ENCODE results near the gene CFAP46. TPM values are rescaled to one million over a fixed set of nuclear protein-coding genes. Genes with fewer than 3 reads are reported as not detected.

The CFAP46 gene
- total and polyA plus RNA-seq, 2 of the 8 experiments (the other 6 are each of a cell fraction or from before 2014, with no cell fraction given): 2.6 to 4.8 TPM

DNA sequence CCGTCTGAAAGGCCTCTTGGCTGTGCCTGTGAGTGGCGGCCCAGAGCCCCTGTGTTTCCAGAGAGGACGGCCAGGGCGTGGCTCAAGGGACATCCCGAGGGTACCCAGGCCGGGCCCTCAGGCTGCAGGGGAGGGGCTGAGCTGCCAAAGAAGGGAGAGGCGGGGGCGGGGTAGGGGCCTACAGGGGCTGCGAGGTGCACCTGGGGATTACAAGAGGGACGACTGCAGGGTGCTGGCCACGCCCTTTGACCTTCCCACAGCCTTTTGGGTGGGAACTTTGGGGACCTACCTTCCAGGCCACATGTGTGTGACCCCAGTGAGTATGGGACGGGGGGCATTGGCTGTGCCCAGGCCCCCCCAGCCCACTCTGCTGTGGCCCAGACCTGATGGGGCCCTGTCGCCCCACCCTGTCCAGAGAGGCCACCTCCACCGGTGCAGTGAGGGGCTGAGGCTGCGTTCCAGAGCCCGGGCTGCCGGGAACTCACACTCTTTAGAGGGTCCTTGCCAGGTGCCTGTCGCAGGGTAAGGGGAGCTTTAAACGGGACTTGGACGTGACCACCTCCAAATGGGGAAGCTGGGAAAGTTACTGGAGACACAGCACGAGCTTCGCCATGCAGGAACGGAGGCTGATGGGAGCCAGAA, 137.5 kb downstream of the CFAP46 start:
- Histone ChIP-seq H3K4me1 (replicated peaks in 1 of 4; ENCODE audit: control insufficient read depth in 3 of 4, insufficient read depth in 4 of 4, low read length in 3 of 4) (peaks cover 0 to 3% (median 0%) of the 10 kb centered on the region in 4 experiments; a peak in 2 of 7 replicates), H4K8ac (ENCODE audit: extremely low read depth, insufficient read depth, low read length) (no peak overlapping the region; the same call in 1 of the 2 replicates), H3K9ac (replicated peaks in 1 of 4; ENCODE audit: extremely low read depth in 1 of 4, low read depth in 3 of 4, low read length in 3 of 4) (no peak overlapping the region), H2BK20ac (ENCODE audit: low read length) (no peak overlapping the region), H2AFZ (ENCODE audit: low read length) (no peak overlapping the region), H3K56ac (replicated peaks; ENCODE audit: insufficient read length, low read depth, low read length) (no peak overlapping the region), H3K9me3 (ENCODE audit: insufficient read depth in 2 of 2, low read depth in 1 of 2, low read length in 1 of 2) (peaks cover 7% of the 10 kb centered on the region in 2 experiments; a peak in 3 of 4 replicates), H3K79me2 (ENCODE audit: control insufficient read depth in 1 of 2, insufficient read depth in 2 of 2, low read length in 2 of 2) (no peaks in the 10 kb centered on the region), H3K4me3 (ENCODE audit: extremely low read depth in 1 of 4, insufficient read depth in 2 of 4, low read depth in 3 of 4, low read length in 4 of 4) (no peak overlapping the region), H3K36me3 (ENCODE audit: control insufficient read depth in 2 of 4, insufficient read depth in 4 of 4, low read length in 3 of 4) (no peaks in the 10 kb centered on the region), H2AK5ac (ENCODE audit: low read depth, low read length) (no peak overlapping the region), H3K27ac (ENCODE audit: low read depth, low read length) (no peak overlapping the region), H3K4me2 (ENCODE audit: insufficient read depth in 1 of 2, low read depth in 2 of 2, low read length in 2 of 2) (no peak overlapping the region), H2BK15ac (ENCODE audit: low read length) (no peak overlapping the region), H4K20me1 (replicated peaks in 1 of 2; ENCODE audit: control insufficient read depth in 1 of 2, insufficient read depth in 2 of 2, low read length in 2 of 2) (no peaks in the 10 kb centered on the region), H3K23me2 (ENCODE audit: low read depth, low read length) (no peaks in the 10 kb centered on the region), H4K91ac (replicated peaks; ENCODE audit: insufficient read length, low read length) (no peak overlapping the region), H3K27me3 (replicated peaks in 1 of 4; ENCODE audit: control insufficient read depth in 3 of 4, extremely low read depth in 1 of 4, insufficient read depth in 3 of 4, low read length in 3 of 4) (no peaks in the 10 kb centered on the region), H2BK120ac (replicated peaks; ENCODE audit: low read depth, low read length) (no peak overlapping the region), H3K18ac (ENCODE audit: extremely low read depth, low read length) (no peak overlapping the region), H2BK12ac (ENCODE audit: low read depth, low read length) (no peak overlapping the region), H4K5ac (ENCODE audit: insufficient read length, low read depth, low read length) (no peak overlapping the region), H3K23ac (ENCODE audit: insufficient read length) (no peak overlapping the region), H3K79me1 (ENCODE audit: low read depth, low read length) (no peaks in the 10 kb centered on the region), H3K14ac (ENCODE audit: insufficient read length) (no peak overlapping the region), H2BK5ac (ENCODE audit: low read depth, low read length) (no peak overlapping the region), H3K4ac (replicated peaks; ENCODE audit: insufficient read length, low read depth, low read length) (no peak overlapping the region)
- WGBS, 2 experiments (ENCODE audit: extremely low coverage in 1 of 2, insufficient coverage in 1 of 2, insufficient read length in 1 of 2, insufficient replicate concordance in 2 of 2, low coverage in 1 of 2, low lambda C conversion rate in 2 of 2, missing lambda C conversion rate in 1 of 2): 85% methylated on average over 15 of the region's 23 CpGs; no CpG with 5 or more reads in 1 of the 2 experiments
- ChIA-PET CTCF (ENCODE audit: partially characterized antibody) (interaction anchor here (1.2 kb wide), 1 partner anchor 33 kb away, joined by 3 read pairs; no protein-coding TSS in a partner anchor), POLR2A (ENCODE audit: partially characterized antibody) (interaction anchor here (1.5 kb wide), 1 partner anchor 11 kb away, joined by 3 read pairs; no protein-coding TSS in a partner anchor)
- TF ChIP-seq RXRA (IDR thresholded peaks at IDR 0.05; ENCODE audit: insufficient read depth, low read depth, low read length): no peak
- TF ChIP-seq EZH2 (IDR thresholded peaks at IDR 0.05; ENCODE audit: low read depth, low read length, severe bottlenecking): no peak
- TF ChIP-seq RNF2 (IDR thresholded peaks at IDR 0.05; ENCODE audit: borderline replicate concordance, low read depth, low read length, missing control alignments, poor library complexity, severe bottlenecking): no peak
- no peak for DNase-seq (ENCODE audit: low read depth in 1 of 2, low spot score in 2 of 2)
- no peak for FAIRE-seq
